Tibial artery (tissue), 4 donors: ENCODE data around the gene CST11.

Source experiments
- DNase-seq, 2 donors: peaks; one replicate each; pipeline ENCODE4 v3.0.0-alpha.2; 2019
- H3K27ac ChIP-seq, 2 donors: fragments of 200-600 bp; sonication (generic) in 1 of 2; 1 replicate in 1 of 2; 2 replicates in 1 of 2; pipeline ENCODE4 v1.5.1; 2018 to 2019; ENCODE audit warnings: mild to moderate bottlenecking in 1 of 2
- H3K27me3 ChIP-seq, 2 donors: fragments of 200-600 bp; sonication (generic) in 1 of 2; one replicate each; pipeline versions ENCODE4 v1.5.1 to v1.6.0; 2016 to 2019
- H3K36me3 ChIP-seq, 3 donors: fragments of 200-600 bp; sonication (generic) in 2 of 3; one replicate each; pipeline ENCODE4 v1.5.1; 2016 to 2019; ENCODE audit warnings: mild to moderate bottlenecking in 2 of 3
- H3K4me1 ChIP-seq, 4 donors: fragments of 200-600 bp; sonication (generic) in 2 of 4; 1 replicate in 3 of 4; 2 replicates in 1 of 4; pipeline ENCODE4 v1.5.1; 2016 to 2019
- H3K4me3 ChIP-seq, 2 donors: fragments of 200-600 bp; sonication (generic) in 1 of 2; 1 replicate in 1 of 2; 2 replicates in 1 of 2; pipeline ENCODE4 v1.5.1; 2018 to 2019; ENCODE audit warnings: mild to moderate bottlenecking in 2 of 2
- H3K9me3 ChIP-seq, 3 donors: fragments of 200-600 bp; sonication (generic) in 1 of 3; one replicate each; pipeline ENCODE4 v1.5.1; 2016 to 2019
- CTCF ChIP-seq, 2 experiments: fragments of 200-600 bp in 1 of 2; fragments of 450-650 bp in 1 of 2; IDR thresholded peaks; one replicate each; pipeline ENCODE4 v1.5.1; 2017 to 2019; ENCODE audit warnings: antibody characterized with exemption in 2 of 2, mild to moderate bottlenecking in 1 of 2, moderate library complexity in 1 of 2
- intact Hi-C: fragments of 100-400 bp; cut with DNase I; formaldehyde crosslinking; loops from one replicate; pipeline ENCODE4 v1.15.0; 2023; ENCODE audit warnings: low total_unique reads

CST11 gene, protein sequence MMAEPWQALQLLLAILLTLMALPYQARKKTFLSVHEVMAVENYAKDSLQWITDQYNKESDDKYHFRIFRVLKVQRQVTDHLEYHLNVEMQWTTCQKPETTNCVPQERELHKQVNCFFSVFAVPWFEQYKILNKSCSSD

GRCh38 chr20:23452776-23453175 is at the start of gene CST11:
Gene CST11 (minus strand): TSS chr20:23452876. CDS start chr20:23452811, 65 bp downstream.
- intact Hi-C loops: no loop called here
- no peak for TF ChIP-seq CTCF (IDR thresholded peaks at IDR 0.05)
- H3K9me3 ChIP-seq: peaks cover 0 to 4% (median 0%) of the 10 kb centered on the region in 3 donors
- H3K36me3 ChIP-seq: no peaks in the 10 kb centered on the region
- peaks cover 0 to 27% of the 10 kb centered on the region in 2 donors for H3K27me3 ChIP-seq
- H3K27ac ChIP-seq: no peak within 1 kb of the TSS
- H3K4me3 ChIP-seq: no peak within 1 kb of the TSS
- no peaks in the 10 kb centered on the region for H3K4me1 ChIP-seq
- no peak for DNase-seq

DNA sequence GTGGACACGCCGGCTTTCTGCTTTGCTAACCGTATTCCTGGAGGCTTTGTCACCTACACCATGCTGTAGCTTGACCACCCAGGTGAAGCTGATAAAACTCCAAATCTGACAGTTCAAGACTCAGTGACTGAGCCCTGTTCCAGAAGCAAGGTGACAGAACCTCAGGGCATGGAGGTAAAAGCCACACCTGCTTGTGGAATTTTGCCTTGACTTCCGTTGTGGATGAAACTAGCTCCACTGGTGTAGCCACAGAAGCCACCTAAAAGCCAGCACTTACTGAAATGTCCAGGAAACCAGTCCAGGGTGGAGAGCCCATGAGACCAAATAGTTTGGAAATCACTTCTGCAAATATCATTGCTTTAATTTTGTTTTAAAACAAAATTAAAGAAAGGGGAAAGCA is 49.2 kb upstream of the CST11 start:
- Histone ChIP-seq H3K4me1 (no peaks in the 10 kb centered on the region), H3K36me3 (no peaks in the 10 kb centered on the region), H3K4me3 (no peak overlapping the region), H3K27me3 (peaks cover 0 to 7% of the 10 kb centered on the region in 2 donors), H3K27ac (no peak overlapping the region), H3K9me3 (no peaks in the 10 kb centered on the region)
- TF ChIP-seq CTCF (IDR thresholded peaks at IDR 0.05): no peak
- intact Hi-C loops: no loop called here
- DNase-seq: no peak

- no peaks in the 10 kb centered on the region for H3K9me3 ChIP-seq
- H3K36me3 ChIP-seq: no peaks in the 10 kb centered on the region
- intact Hi-C loops: no loop called here
- H3K27me3 ChIP-seq: peaks cover 0 to 7% of the 10 kb centered on the region in 2 donors
- no peak for DNase-seq
- H3K4me3 ChIP-seq: no peak overlapping the region
- no peaks in the 10 kb centered on the region for H3K4me1 ChIP-seq
- no peak for TF ChIP-seq CTCF (IDR thresholded peaks at IDR 0.05)
- H3K27ac ChIP-seq: no peak overlapping the region
Observed at GRCh38 chr20:23497536-23497935, 44.9 kb upstream of the CST11 start.

DNA sequence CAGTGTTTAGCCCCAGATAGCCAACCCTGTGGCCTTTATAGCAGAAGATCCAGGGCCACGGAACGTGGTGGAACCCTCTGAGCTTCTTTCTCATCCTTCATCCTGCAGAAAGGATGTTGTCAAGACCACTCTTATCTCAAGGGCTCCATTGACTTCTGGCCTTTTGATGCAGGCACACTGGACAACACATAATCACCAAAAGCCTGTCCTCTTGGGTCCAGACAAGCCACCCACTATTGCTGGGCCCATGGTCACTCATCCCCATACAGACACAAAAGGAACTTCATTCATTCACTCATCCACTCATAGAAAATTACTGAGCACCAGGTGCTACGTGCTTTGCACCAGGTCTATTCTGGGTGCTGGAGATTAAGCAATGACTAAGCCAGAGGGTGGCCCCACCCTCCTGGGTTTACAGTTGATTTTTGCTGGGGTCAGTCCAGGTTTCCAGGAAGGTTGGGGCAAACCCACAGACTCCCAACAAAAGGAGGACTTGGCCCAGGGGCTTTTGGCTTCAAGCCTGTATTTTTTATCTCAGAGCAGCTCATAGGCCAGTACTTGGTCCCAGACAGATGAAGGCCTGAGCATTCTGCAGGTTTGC is 40.6 kb upstream of the CST11 start:
- Histone ChIP-seq H3K9me3 (no peaks in the 10 kb centered on the region), H3K36me3 (no peaks in the 10 kb centered on the region), H3K4me1 (no peaks in the 10 kb centered on the region), H3K27me3 (no peaks in the 10 kb centered on the region), H3K4me3 (no peak overlapping the region), H3K27ac (no peak overlapping the region)
- intact Hi-C loops: no loop called here
- DNase-seq: no peak
- TF ChIP-seq CTCF (IDR thresholded peaks at IDR 0.05): no peak

DNA sequence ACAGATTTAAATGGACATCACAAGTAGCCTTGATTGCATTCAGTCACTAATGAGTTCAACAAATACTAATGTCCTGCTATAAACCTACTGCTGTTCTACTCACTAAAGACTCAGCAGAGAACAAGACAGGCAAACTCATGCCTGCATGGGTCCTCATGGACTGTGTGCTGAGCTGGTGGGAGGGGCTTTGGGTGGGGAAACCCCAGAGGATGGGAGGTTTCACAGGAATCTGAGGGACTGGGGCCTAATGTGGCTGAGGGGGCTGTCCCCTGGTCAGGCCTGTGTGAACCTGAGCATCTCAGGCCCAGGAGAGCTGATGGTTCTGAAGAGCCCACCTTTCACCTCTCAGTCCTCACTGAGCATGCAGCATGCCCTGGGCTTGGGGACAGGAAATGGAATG is 39.6 kb upstream of the CST11 start:
- DNase-seq: no peak
- intact Hi-C loops: no loop called here
- Histone ChIP-seq H3K36me3 (no peaks in the 10 kb centered on the region), H3K4me1 (no peaks in the 10 kb centered on the region), H3K27ac (no peak overlapping the region), H3K9me3 (no peaks in the 10 kb centered on the region), H3K4me3 (no peak overlapping the region), H3K27me3 (no peaks in the 10 kb centered on the region)
- no peak for TF ChIP-seq CTCF (IDR thresholded peaks at IDR 0.05)
